HEK293 (cell line): ENCODE data around the gene GAP43.

Experiments
- CTCF ChIA-PET: fragments of 350-600 bp; formaldehyde crosslinking; extraction: SDS; loops from one replicate; lab custom pipeline; 2021; ENCODE audit warnings: antibody characterized with exemption; lab: Yijun Ruan, JAX
- POLR2A ChIA-PET: fragments of 300-600 bp; formaldehyde crosslinking; extraction: SDS; loops from one replicate; lab custom pipeline; 2020; ENCODE audit warnings: antibody characterized with exemption, inconsistent platforms; lab: Yijun Ruan, JAX
- H3K27ac ChIP-seq: fragments of 200-500 bp; sonication (Bioruptor generic); 2 replicates; pipeline ENCODE4 v1.5.1; 2014; ENCODE audit warnings: low read depth, low read length, control low read depth, inconsistent platforms; ENCODE audit errors: extremely low read depth
- H3K36me3 ChIP-seq, 2 experiments: fragments of 200-500 bp in 1 of 2; sonication (Bioruptor generic) in 1 of 2; 1 replicate in 1 of 2; 2 replicates in 1 of 2; pipeline ENCODE4 v1.5.1; 2014 to 2017; ENCODE audit warnings: inconsistent platforms in 2 of 2, low read length in 2 of 2; ENCODE audit not compliant: control insufficient read depth in 2 of 2, insufficient read depth in 1 of 2
- H3K4me1 ChIP-seq: fragments of 200-500 bp; sonication (Bioruptor generic); 2 replicates; pipeline ENCODE4 v1.5.1; 2014; ENCODE audit warnings: mild to moderate bottlenecking, low read length, inconsistent platforms; ENCODE audit not compliant: control insufficient read depth, insufficient read depth
- H3K4me3 ChIP-seq: 2 replicates; pipeline ENCODE4 v1.5.1; 2011; ENCODE audit warnings: low read depth, mild to moderate bottlenecking, control low read depth, low read length, moderate library complexity
- H3K9me3 ChIP-seq: fragments of 200-500 bp; sonication (Bioruptor generic); 2 replicates; pipeline ENCODE4 v1.5.1; 2014; ENCODE audit warnings: low read depth, low read length, inconsistent platforms; ENCODE audit not compliant: control insufficient read depth, insufficient read depth
- GLI2 ChIP-seq: fragments of 450-650 bp; formaldehyde crosslinking; IDR thresholded peaks from 2 replicates; pipeline ENCODE4; 2017; ENCODE audit warnings: missing biosample characterization, missing genetic modification characterization, low read depth, borderline replicate concordance
- HOXA7 ChIP-seq: sonication (generic); formaldehyde crosslinking; IDR thresholded peaks from 2 replicates; pipeline ENCODE4 v1.8.1; 2022; ENCODE audit warnings: missing genetic modification reagents, borderline replicate concordance
- KLF7 ChIP-seq: fragments of 450-650 bp; formaldehyde crosslinking; IDR thresholded peaks from 2 replicates; pipeline ENCODE4 v1.5.1; 2016; ENCODE audit warnings: missing biosample characterization, missing genetic modification characterization, borderline replicate concordance
- PRDM6 ChIP-seq: fragments of 450-650 bp; formaldehyde crosslinking; IDR thresholded peaks from 2 replicates; pipeline ENCODE4 v1.5.1; 2017; ENCODE audit warnings: missing biosample characterization, missing genetic modification characterization
- REST ChIP-seq: fragments of 450-650 bp; formaldehyde crosslinking; IDR thresholded peaks from 2 replicates; pipeline ENCODE4 v1.5.1; 2016; ENCODE audit warnings: missing biosample characterization, missing genetic modification characterization
- SCRT2 ChIP-seq: fragments of 450-650 bp; formaldehyde crosslinking; IDR thresholded peaks from 2 replicates; pipeline ENCODE4 v1.5.1; 2016; ENCODE audit warnings: missing biosample characterization, missing genetic modification characterization
- SP7 ChIP-seq: fragments of 450-650 bp; formaldehyde crosslinking; IDR thresholded peaks from 2 replicates; pipeline ENCODE4 v1.5.1; 2016; ENCODE audit warnings: missing biosample characterization, missing genetic modification characterization
- ZBTB20 ChIP-seq: fragments of 450-650 bp; formaldehyde crosslinking; IDR thresholded peaks from 2 replicates; pipeline ENCODE4 v1.5.1; 2016; ENCODE audit warnings: missing biosample characterization, missing genetic modification characterization
- ZNF202 ChIP-seq: fragments of 450-650 bp; formaldehyde crosslinking; IDR thresholded peaks from 2 replicates; pipeline ENCODE4 v1.5.1; 2016; ENCODE audit warnings: missing biosample characterization, missing genetic modification characterization, borderline replicate concordance
- ZNF23 ChIP-seq: fragments of 450-650 bp; formaldehyde crosslinking; IDR thresholded peaks from 2 replicates; pipeline ENCODE4 v1.5.1; 2016; ENCODE audit warnings: missing biosample characterization, missing genetic modification characterization, borderline replicate concordance
- ZNF341 ChIP-seq: fragments of 450-650 bp; formaldehyde crosslinking; IDR thresholded peaks from 2 replicates; pipeline ENCODE4; 2016; ENCODE audit warnings: low read depth, missing biosample characterization, missing genetic modification characterization
- ZNF501 ChIP-seq: fragments of 450-650 bp; formaldehyde crosslinking; IDR thresholded peaks from 2 replicates; pipeline ENCODE4 v1.5.1; 2016; ENCODE audit warnings: missing biosample characterization, missing genetic modification characterization
- ZNF558 ChIP-seq: fragments of 450-650 bp; formaldehyde crosslinking; IDR thresholded peaks from 2 replicates; pipeline ENCODE4 v1.5.1; 2016; ENCODE audit warnings: missing biosample characterization, missing genetic modification characterization
- ZNF585B ChIP-seq: fragments of 450-650 bp; formaldehyde crosslinking; IDR thresholded peaks from 2 replicates; pipeline ENCODE4 v1.5.1; 2016; ENCODE audit warnings: missing biosample characterization, missing genetic modification characterization
- ZNF610 ChIP-seq: fragments of 450-650 bp; formaldehyde crosslinking; IDR thresholded peaks from 2 replicates; pipeline ENCODE4 v1.5.1; 2016; ENCODE audit warnings: missing biosample characterization, missing genetic modification characterization, borderline replicate concordance
- ZNF670 ChIP-seq: fragments of 450-650 bp; formaldehyde crosslinking; IDR thresholded peaks from 2 replicates; pipeline ENCODE4 v1.5.1; 2016; ENCODE audit warnings: missing biosample characterization, missing genetic modification characterization, low read depth
- ZNF692 ChIP-seq: fragments of 450-650 bp; formaldehyde crosslinking; IDR thresholded peaks from 2 replicates; pipeline ENCODE4 v1.5.1; 2016; ENCODE audit warnings: missing biosample characterization, missing genetic modification characterization
- ZNF792 ChIP-seq: fragments of 450-650 bp; formaldehyde crosslinking; IDR thresholded peaks from 2 replicates; pipeline ENCODE4 v1.5.1; 2016; ENCODE audit warnings: missing biosample characterization, missing genetic modification characterization
- ZNF843 ChIP-seq: fragments of 450-650 bp; formaldehyde crosslinking; IDR thresholded peaks from 2 replicates; pipeline ENCODE4 v1.5.1; 2016; ENCODE audit warnings: missing biosample characterization, missing genetic modification characterization
- ZSCAN18 ChIP-seq: fragments of 450-650 bp; formaldehyde crosslinking; IDR thresholded peaks from 2 replicates; pipeline ENCODE4 v1.5.1; 2016; ENCODE audit warnings: missing biosample characterization, missing genetic modification characterization
- TF ChIP-seq, protein P1 (sequence below): fragments of 450-650 bp; formaldehyde crosslinking; IDR thresholded peaks from 2 replicates; pipeline ENCODE4 v1.5.1; 2016; ENCODE audit warnings: missing biosample characterization, missing genetic modification characterization
- TF ChIP-seq, protein P2 (sequence below): fragments of 450-650 bp; formaldehyde crosslinking; IDR thresholded peaks from 2 replicates; pipeline ENCODE4 v1.5.1; 2016; ENCODE audit warnings: missing biosample characterization, missing genetic modification characterization, borderline replicate concordance

Gene GAP43

GRCh38 chr3:115651599-115651998 is 28.3 kb downstream of the GAP43 start:
- H3K4me3 ChIP-seq, result no peak overlapping the region
- ChIA-PET POLR2A (no interaction called here), CTCF (no interaction called here)

GRCh38 chr3:115652738-115653137 is 29.4 kb downstream of the GAP43 start:
- ChIA-PET POLR2A (no interaction called here), CTCF (interaction anchor here (0.6 kb wide), 1 partner anchor 224 kb away, joined by 3 read pairs; no protein-coding TSS in a partner anchor)
- Histone ChIP-seq H3K27ac (no peak overlapping the region), H3K9me3 (no peaks in the 10 kb centered on the region), H3K36me3 (no peaks in the 10 kb centered on the region), H3K4me3 (no peak overlapping the region), H3K4me1 (peaks cover 1% of the 10 kb centered on the region; the same call in 1 of the 2 replicates)
- no peak for TF ChIP-seq ZNF692 (tag by site-specific recombination)
- TF ChIP-seq HOXA7 (CRISPR knock-in tag), result no peak
- TF ChIP-seq ZNF670 (tag by site-specific recombination), result no peak
- TF ChIP-seq ZNF585B (tag by site-specific recombination), result no peak
- TF ChIP-seq ZSCAN18 (tag by site-specific recombination), result no peak
- no peak for TF ChIP-seq ZNF843 (tag by site-specific recombination)
- TF ChIP-seq KLF7 (tag by site-specific recombination), result no peak
- TF ChIP-seq, protein P1, sequence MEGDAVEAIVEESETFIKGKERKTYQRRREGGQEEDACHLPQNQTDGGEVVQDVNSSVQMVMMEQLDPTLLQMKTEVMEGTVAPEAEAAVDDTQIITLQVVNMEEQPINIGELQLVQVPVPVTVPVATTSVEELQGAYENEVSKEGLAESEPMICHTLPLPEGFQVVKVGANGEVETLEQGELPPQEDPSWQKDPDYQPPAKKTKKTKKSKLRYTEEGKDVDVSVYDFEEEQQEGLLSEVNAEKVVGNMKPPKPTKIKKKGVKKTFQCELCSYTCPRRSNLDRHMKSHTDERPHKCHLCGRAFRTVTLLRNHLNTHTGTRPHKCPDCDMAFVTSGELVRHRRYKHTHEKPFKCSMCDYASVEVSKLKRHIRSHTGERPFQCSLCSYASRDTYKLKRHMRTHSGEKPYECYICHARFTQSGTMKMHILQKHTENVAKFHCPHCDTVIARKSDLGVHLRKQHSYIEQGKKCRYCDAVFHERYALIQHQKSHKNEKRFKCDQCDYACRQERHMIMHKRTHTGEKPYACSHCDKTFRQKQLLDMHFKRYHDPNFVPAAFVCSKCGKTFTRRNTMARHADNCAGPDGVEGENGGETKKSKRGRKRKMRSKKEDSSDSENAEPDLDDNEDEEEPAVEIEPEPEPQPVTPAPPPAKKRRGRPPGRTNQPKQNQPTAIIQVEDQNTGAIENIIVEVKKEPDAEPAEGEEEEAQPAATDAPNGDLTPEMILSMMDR (tag by site-specific recombination), result no peak
- TF ChIP-seq ZNF558 (tag by site-specific recombination), result no peak
- no peak for TF ChIP-seq GLI2 (tag by site-specific recombination)
- TF ChIP-seq SCRT2 (tag by site-specific recombination), result no peak

More at GRCh38 chr3:115651599-115651998, 28.3 kb downstream of the GAP43 start:
- no peaks in the 10 kb centered on the region for H3K36me3 ChIP-seq
- H3K27ac ChIP-seq, result no peak overlapping the region
- H3K9me3 ChIP-seq, result no peaks in the 10 kb centered on the region
- TF ChIP-seq PRDM6 (tag by site-specific recombination) (no peak), SP7 (tag by site-specific recombination) (no peak), KLF7 (tag by site-specific recombination) (no peak), ZNF792 (no peak), ZNF341 (tag by site-specific recombination) (no peak), ZNF202 (tag by site-specific recombination) (no peak), ZNF23 (tag by site-specific recombination) (no peak), ZBTB20 (no peak), REST (no peak), ZNF610 (tag by site-specific recombination) (no peak), ZNF501 (tag by site-specific recombination) (no peak)
- TF ChIP-seq, protein P2, sequence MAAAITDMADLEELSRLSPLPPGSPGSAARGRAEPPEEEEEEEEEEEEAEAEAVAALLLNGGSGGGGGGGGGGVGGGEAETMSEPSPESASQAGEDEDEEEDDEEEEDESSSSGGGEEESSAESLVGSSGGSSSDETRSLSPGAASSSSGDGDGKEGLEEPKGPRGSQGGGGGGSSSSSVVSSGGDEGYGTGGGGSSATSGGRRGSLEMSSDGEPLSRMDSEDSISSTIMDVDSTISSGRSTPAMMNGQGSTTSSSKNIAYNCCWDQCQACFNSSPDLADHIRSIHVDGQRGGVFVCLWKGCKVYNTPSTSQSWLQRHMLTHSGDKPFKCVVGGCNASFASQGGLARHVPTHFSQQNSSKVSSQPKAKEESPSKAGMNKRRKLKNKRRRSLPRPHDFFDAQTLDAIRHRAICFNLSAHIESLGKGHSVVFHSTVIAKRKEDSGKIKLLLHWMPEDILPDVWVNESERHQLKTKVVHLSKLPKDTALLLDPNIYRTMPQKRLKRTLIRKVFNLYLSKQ, result no peak
- H3K4me1 ChIP-seq, result no peaks in the 10 kb centered on the region
